ENCODE data around the gene TXNDC5. TPM values are rescaled to one million over a fixed set of nuclear protein-coding genes. Genes with fewer than 3 reads are reported as not detected.
"Not testable (repeated sequence)": the region's sequence is repeated elsewhere in the genome, so short reads cannot be mapped to it uniquely, and the experiment has no call there.

Gene TXNDC5
- total RNA-seq, 1 experiment from 2014 or later: 149 TPM

- DNase-seq (ENCODE audit: low spot score): no peak
Observed at GRCh38 chr6:7914991-7915789, 4.6 kb upstream of the TXNDC5 start.

- no peak for DNase-seq (ENCODE audit: low spot score)
Observed at GRCh38 chr6:7914311-7914710, 3.7 kb upstream of the TXNDC5 start.

DNA sequence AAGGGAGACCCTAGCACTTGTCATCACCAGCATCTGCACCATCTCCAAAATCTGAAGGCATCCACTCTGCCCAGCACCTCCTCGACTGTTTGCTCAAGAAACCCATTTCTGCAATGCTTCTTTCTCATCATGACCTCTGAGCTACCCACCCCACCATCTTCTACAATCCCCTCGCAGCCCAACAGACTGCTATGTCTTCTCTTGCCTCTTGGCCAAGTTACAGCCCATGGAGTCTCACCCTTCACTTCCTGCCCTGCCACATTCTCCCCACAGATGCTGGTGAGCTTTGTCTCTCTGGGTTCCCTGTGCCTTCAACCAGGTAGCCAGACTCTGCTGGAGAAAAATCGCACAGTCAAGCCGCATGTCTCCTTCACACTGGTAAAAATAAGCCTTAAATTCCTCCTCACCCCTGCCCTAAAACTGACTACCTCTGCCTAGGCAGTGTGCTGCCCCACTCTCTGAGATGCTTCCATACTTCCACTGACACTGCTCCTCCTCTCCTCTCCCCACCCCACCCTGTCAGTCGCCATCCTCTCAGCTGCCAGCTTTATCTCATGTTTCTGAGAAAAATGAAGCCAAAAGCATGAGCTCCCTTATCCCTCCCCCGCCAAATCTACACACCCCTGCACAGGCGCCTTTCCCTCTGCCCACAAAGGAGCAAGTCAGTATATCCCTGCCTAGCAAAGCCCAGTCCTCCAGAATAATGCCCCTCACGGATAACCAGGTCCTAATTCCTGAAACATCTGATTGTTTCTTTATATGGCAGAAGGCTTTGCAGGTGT lies 2.3 kb upstream of the TXNDC5 start:
- no peak for DNase-seq (ENCODE audit: low spot score)

- DNase-seq (ENCODE audit: low spot score): no peak
Observed at GRCh38 chr6:7912024-7912423, 1.4 kb upstream of the TXNDC5 start.

DNA sequence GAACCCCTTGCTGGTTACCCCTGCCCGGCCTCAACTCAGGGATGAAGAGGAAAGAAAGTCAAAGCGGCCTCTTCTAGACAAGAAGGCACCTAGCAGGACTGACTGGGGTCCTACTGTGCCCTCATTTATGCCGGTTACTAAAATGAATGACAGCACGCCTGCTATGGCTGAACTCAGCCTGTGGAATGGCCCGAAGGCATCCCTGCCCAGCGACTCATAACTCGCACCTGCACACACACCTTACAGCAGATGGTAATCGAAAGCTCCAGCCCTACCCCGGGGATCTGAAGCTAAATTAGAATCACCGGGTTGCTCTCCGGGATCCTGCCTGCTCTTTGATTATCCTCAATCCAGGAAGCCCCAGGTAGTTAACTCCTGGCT lies 747 bp upstream of the TXNDC5 start:
- peak; percentile 14 for DNase-seq (ENCODE audit: low spot score)

GRCh38 chr6:7910298-7910653 lies 312 bp downstream of the TXNDC5 start:
- no peak for DNase-seq (ENCODE audit: low spot score)

GRCh38 chr6:7909323-7910276 lies 988 bp downstream of the TXNDC5 start:
- peak; percentile 38 for DNase-seq (ENCODE audit: low spot score)

DNA sequence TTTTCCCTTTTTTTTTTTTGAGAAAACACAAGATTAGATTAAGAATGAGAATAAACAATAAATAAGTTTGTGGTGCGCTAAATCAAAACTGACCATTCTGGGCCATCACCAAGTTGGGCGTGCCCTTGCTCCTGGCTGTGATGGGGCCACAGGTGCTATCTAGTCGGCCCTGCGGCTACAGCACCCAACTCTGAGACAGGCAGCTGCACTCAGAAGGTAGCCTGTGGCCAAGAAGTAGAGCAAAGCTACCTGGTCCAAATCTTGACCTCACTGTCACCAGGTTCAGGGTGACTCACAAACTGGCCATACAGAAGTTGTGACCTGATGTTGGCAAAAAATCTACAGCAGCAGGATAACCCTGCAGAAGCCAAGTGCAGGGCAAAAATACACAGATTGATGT lies 3.4 kb downstream of the TXNDC5 start:
- DNase-seq (ENCODE audit: low spot score): no peak

DNA sequence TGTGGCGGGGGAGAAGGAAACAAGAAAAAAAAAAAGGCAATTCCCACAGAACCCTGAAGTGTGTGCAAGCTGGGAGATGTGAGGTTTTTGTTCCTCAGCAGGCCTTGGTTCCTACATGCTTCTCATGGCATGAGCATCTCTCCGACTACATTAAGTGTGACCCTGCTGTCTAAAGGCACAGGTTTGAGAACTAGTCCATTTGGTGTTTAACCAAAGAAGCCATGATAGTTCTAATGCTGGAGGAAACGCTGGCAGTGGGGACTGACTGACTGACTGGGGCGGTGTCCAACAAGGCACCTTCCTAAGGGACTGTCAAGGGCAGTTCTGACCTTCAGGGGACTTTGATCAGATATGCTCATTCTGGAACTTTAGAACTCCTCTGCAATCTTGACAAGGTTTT lies 3.8 kb downstream of the TXNDC5 start:
- no peak for DNase-seq (ENCODE audit: low spot score)

DNA sequence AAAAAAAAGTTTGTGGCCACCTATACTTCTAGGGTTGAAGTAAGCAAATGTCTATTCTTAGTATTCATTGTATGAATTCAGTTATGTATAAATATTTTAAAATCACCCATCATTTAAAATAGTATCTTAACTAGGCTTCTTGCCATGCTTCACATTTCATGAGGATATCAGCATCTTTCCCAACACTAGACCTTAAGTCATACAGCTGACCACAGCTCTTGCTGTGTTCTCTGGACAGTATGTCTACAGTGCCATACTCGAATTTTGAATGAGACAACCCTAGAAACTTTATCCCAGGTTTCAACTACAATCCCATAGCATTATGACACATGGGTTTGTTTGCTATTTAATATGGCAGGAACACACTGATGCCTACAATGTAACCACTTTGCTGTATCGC lies 5.2 kb downstream of the TXNDC5 start:
- DNase-seq (ENCODE audit: low spot score): no peak

DNA sequence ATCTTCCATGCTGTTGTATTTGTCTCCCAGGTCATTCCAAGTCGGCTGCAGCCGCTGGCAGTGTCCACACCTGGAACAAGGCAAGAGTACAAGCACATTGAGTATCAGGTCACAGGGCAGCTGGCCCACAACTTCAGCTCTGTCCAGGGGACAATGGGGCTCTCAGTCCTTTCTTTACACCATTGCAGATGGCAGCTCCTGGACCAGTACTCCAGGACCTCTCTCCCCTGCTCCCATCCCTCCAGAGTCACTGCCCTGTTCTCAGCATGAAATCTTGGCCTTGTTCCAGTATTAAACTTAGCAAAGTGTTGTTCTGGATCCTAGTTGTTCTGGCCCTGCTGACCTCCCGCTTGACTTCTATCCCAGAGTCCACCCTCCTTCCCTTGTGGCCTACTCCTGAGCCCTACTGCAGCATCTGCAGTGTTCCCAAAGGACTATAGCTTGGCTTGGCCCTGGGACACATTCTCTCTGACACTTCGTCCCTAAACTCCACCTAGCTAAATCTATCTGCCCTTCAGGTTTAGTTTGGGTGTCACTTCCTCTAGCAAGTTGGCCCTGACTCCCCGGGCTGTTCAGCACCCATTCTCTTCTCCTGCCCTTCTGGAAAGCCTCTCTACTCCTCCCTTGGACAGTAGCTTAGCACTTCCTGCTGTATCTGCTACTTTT lies 5.8 kb downstream of the TXNDC5 start:
- DNase-seq (ENCODE audit: low spot score): no peak

- DNase-seq (ENCODE audit: low spot score): no peak
Observed at GRCh38 chr6:7903673-7904072, 6.9 kb downstream of the TXNDC5 start.

DNA sequence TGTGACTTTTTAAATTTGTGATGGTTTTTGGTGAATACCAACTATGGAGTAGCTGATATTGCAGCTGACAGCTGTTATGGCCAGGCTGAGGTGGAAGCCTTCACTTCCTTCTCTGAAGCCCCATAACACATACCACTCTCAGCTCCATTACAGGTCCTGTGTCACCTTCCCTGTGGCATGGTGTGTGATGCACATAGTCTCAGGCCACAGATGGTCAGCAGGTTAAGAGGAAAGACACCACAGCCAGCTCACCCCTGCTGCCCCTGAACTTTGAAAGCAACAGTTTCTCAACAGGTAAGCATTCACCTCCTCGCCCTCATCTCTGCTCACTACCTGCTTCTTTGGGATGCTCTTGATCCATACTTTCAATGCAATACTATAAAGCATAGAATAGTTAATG lies 7.7 kb downstream of the TXNDC5 start:
- no peak for DNase-seq (ENCODE audit: low spot score)

DNA sequence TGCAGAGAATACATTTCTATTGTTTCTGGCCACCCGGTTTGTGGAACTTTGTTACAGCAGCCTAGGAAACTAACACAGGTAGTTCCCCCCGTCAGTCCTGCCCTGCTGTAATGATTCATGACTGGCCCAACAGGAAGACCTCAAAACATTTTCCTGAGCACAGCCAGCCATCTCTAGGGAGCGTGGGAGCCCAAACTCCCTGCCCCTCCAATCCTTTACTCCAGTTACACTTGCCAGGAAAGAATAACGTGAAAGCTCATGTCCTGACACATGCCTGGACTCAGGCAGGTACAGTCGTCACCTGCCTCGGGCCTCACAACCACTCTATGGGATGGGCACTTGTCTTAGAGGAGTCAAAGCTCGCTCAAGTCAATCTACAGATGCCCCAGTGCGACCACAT lies 8.4 kb downstream of the TXNDC5 start:
- DNase-seq (ENCODE audit: low spot score): no peak

GRCh38 chr6:7901780-7902179 lies 8.8 kb downstream of the TXNDC5 start:
- DNase-seq (ENCODE audit: low spot score): no peak

DNA sequence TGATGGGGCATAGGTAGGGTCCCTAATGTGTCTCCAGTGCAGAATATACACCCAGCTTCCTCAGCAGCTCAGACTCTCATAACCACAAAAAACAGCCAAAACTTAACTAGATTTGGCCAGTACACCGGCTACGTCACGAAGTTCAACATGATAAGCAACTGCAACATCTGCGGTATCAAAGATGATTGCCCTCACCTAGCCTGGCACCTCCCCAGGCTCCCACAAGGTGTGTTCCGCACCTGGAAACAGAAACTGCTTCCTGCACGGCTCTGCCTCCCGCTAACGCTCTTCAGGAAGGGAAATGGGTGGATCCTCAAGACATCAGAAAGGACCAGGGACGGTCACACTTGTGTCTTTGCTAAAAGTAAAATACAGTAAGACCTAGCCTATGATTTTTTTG lies 9.5 kb downstream of the TXNDC5 start:
- no peak for DNase-seq (ENCODE audit: low spot score)

GRCh38 chr6:7900621-7901020 lies 10.0 kb downstream of the TXNDC5 start:
- DNase-seq (ENCODE audit: low spot score): no peak

DNA sequence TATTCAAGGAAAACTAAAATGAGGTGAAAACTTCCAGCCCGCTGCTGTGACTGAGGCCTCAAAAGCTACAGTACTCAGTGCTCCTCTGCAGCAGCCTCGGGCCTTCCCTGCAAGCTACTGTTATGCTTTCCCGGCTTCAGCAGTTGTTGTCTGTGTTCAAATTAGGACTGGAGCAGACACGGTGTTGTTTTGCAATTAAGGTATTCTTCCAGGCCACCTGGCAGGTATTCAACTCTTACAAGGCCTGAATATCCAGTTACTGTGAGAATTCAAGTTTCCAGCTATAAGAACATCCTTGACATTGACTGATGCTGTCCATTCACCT lies 10.7 kb downstream of the TXNDC5 start:
- DNase-seq (ENCODE audit: low spot score): no peak

GRCh38 chr6:7899101-7899888 lies 11.3 kb downstream of the TXNDC5 start:
- peak; percentile 32 for DNase-seq (ENCODE audit: low spot score)

DNA sequence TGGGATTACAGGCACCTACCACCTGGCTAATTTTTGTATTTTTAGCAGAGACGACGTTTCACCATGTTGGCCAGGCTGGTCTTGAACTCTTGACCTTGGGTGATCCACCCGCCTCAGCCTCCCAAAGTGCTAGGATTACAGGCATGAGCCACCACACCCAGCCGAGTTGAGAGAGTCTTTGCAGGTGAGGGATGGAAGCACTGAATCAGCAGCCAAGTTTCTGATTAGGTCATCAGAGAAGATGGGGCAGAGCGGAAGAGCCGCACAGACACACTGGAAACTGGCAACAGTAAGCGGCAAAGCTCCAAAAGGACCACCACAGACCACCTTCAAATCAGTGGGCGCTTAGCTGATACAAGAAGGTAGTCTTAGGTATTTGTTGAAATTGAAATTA lies 12.4 kb downstream of the TXNDC5 start:
- DNase-seq (ENCODE audit: low spot score): not testable (repeated sequence)
